GM19397 (cell line): Measurements from ENCODE around the gene SEC11A.

Experiments
- ATAC-seq: cut with Tn5 transposase; IDR thresholded peaks from one replicate; pipeline ENCODE4 v1.9.1; 2021; ENCODE audit warnings: mild to moderate bottlenecking, moderate library complexity; ENCODE audit not compliant: unreplicated experiment

Gene SEC11A

GRCh38 chr15:84685304-84685703, 30.6 kb downstream of the SEC11A start:
- ATAC-seq = no peak

- no peak for ATAC-seq
Observed at GRCh38 chr15:84684092-84684491, 31.8 kb downstream of the SEC11A start.

- ATAC-seq = no peak
Observed at GRCh38 chr15:84681831-84682230, 34.1 kb downstream of the SEC11A start.

GRCh38 chr15:84671211-84671610, 44.7 kb downstream of the SEC11A start:
- no peak for ATAC-seq

GRCh38 chr15:84669726-84670125, 46.2 kb downstream of the SEC11A start:
- ATAC-seq = no peak

- no peak for ATAC-seq
Observed at GRCh38 chr15:84668221-84668982, 47.5 kb downstream of the SEC11A start.

- no peak for ATAC-seq
Observed at GRCh38 chr15:84666373-84666772, 49.6 kb downstream of the SEC11A start.

GRCh38 chr15:84661001-84661400, 54.9 kb downstream of the SEC11A start:
- no peak for ATAC-seq

- ATAC-seq = no peak
Observed at GRCh38 chr15:84659904-84660781, 55.8 kb downstream of the SEC11A start.

- no peak for ATAC-seq
Observed at GRCh38 chr15:84658788-84659411, 57.0 kb downstream of the SEC11A start.

- ATAC-seq = peak; percentile 63
Observed at GRCh38 chr15:84658080-84658787, 57.7 kb downstream of the SEC11A start, which contains the start of gene NMB. TSS of gene NMB (minus strand) at chr15:84658199. CDS start at chr15:84658152, 47 bp downstream.

- no peak for ATAC-seq
Observed at GRCh38 chr15:84657748-84658079, 58.2 kb downstream of the SEC11A start.

GRCh38 chr15:84656972-84657371, 59.0 kb downstream of the SEC11A start:
- no peak for ATAC-seq

GRCh38 chr15:84654689-84655453, 61.1 kb downstream of the SEC11A start:
- peak; percentile 34 for ATAC-seq

- ATAC-seq = peak; percentile 77
Observed at GRCh38 chr15:84653910-84654688, 61.8 kb downstream of the SEC11A start, which contains the start of gene WDR73. TSS of gene WDR73 (minus strand) at chr15:84654283. CDS start at chr15:84654274, 9 bp downstream.

- ATAC-seq = no peak
Observed at GRCh38 chr15:84653584-84653909, 62.4 kb downstream of the SEC11A start.

- ATAC-seq = no peak
Observed at GRCh38 chr15:84649706-84650105, 66.2 kb downstream of the SEC11A start.

- no peak for ATAC-seq
Observed at GRCh38 chr15:84648539-84648938, 67.4 kb downstream of the SEC11A start.

- ATAC-seq = no peak
Observed at GRCh38 chr15:84647726-84648125, 68.2 kb downstream of the SEC11A start.
